ENCODE data around the gene CLEC10A.
A peak's percentile ranks its signal among the peaks of the same experiment; 100 is the strongest.
"Not testable (repeated sequence)": the region's sequence is repeated elsewhere in the genome, so short reads cannot be mapped to it uniquely, and the experiment has no call there.

The CLEC10A gene

DNA sequence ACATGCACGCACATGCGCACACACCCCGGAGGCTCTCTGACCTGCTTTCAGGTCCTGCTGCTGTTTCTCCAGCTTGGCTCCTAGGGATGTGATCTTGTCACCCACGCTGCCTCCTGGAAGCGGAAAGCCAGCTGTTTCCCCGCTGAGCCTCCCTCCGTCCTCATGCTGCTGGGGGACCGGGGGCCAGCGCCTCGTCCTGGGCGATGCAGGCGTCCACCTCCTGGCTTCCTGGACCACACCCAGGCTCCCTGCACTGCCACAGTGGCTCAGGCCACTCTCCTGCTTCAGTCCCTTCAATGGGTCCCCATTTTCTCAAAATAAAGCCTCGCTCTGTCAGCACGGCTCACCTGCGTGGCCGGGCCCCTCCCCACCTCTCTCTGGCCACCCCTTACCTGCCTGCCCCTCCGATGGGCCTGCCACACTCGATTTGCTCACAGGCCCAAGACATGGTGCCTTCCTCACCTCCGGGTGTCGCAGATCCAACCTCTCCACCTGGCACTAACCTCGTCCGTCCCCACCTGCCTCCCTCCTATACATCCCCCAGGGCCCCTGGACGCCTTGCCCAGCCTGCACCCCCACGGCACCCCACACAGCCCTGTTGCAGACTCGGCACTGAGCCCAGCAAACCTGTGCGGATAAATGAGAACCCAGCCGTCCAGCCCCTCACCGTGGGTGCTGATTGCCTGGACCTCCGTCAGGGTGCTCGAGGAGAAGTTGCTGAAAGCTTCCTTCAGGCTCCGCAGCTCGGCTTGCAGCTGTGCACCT lies 27.9 kb upstream of the CLEC10A start:
- no peak for DNase-seq

DNA sequence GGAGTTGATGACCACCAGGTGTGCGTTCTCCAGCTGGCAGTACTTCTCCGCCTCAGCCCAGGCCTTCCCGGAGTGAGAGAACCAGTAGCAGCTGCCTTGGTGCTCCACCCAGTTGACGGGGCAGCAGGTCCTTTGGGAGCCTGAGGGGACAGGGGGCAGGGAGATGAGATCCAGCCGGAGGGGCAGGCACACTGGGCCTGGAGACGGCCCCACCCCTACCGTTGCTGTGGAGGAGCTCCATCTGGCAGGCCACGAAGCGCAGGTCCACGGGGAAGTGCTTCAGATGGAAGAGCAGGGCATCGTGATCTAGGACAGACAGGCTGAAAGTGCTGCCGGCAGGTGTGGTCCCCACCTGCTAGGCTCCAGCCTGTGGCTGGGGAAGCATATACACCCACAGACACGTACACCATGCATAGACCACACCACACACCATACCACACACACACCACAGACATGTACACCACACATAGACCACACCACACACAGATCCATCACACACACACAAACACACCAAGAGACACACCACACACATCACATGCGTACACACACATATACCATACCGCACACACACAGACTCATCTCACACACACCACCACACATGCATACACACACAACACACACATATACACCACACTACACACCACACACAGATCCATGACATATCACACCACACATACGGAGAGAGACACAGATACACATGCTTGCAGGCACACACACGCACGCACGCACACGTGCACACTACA lies 27.1 kb upstream of the CLEC10A start:
- peak; percentile 41 for DNase-seq

GRCh38 chr17:7102421-7102820 lies 22.4 kb upstream of the CLEC10A start:
- DNase-seq, result no peak

GRCh38 chr17:7101531-7101930 lies 21.5 kb upstream of the CLEC10A start:
- DNase-seq, result no peak

- DNase-seq, result not testable (repeated sequence)
These were observed 20.8 kb upstream of the CLEC10A start for GRCh38 chr17:7100641-7101379.

DNA sequence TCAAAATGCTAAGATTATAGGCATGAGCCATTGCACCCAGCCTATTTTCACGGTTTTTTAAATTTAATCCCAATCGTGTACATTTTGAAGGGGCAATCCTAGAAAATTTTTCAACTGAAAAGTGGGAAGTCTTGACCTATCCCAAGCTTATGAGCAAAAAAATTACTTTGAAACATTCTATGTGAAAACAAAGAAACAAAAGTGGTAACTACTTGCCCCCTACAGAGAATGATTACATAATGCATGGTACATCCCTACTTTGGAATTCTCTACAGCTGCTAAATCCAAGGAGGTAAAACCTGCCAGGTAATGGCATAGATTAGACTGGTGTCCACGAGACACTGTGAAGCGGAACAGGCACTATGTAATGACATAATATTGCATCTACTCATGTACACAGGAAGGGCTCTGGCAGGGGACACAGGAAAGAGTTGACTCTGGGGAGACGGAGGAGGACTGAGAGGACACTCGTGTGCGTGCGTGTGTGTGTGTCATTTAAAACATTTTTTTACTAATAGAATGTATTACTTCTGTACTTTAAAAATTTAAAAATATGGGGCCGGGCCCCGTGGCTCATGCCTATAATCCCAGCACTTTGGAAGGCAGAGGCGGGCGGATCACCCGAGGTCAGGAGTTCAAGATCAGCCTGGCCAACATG lies 18.9 kb upstream of the CLEC10A start:
- no peak for DNase-seq

- no peak for DNase-seq
These were observed 17.9 kb upstream of the CLEC10A start for GRCh38 chr17:7097940-7098339.

GRCh38 chr17:7095625-7096024 lies 15.6 kb upstream of the CLEC10A start:
- peak; percentile 14 for DNase-seq

DNA sequence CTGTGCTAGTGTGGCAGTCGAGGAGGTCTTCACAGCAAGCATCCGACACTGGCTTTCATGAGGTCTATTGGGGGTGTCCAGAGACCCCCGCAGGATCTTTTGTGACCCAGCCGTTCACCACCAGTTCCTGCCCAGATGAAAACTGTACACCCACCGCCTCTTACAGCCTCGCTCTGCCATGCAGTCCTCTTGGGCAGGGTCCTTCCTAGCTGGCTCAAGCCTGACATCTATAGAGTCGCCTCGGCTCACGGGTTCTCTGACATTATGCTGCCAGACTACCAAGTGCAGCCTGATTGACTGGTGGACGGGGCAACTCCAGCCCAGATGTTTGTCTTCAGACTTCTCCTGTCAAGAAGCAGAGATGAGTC lies 14.6 kb upstream of the CLEC10A start:
- DNase-seq, result no peak

GRCh38 chr17:7091311-7092005 lies 11.4 kb upstream of the CLEC10A start:
- DNase-seq, result not testable (repeated sequence)

GRCh38 chr17:7089570-7089969 lies 9.5 kb upstream of the CLEC10A start:
- DNase-seq, result not testable (repeated sequence)

DNA sequence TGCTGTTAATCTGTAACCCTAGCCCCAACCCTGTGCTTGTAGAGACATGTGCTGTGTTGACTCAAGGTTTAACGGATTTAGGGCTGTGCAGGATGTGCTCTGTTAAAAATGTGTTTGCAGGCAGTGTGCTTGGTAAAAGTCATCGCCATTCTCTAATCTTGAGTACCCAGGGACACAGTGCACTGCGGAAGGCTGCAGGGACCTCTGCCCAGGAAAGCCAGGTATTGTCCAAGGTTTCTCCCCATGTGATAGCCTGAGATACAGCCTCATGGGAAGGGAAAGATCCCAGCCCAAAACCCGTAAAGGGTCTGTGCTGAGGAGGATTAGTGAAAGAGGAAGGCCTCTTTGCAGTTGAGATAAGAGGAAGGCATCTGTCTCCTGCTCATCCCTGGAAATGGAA lies 8.4 kb upstream of the CLEC10A start:
- DNase-seq, result not testable (repeated sequence)

GRCh38 chr17:7084088-7084487 lies 4.0 kb upstream of the CLEC10A start:
- no peak for DNase-seq

GRCh38 chr17:7083592-7083991 lies 3.5 kb upstream of the CLEC10A start:
- DNase-seq, result no peak

GRCh38 chr17:7081341-7082062 lies 1.5 kb upstream of the CLEC10A start:
- no peak for DNase-seq

GRCh38 chr17:7080456-7081041 lies 498 bp upstream of the CLEC10A start:
- no peak for DNase-seq

GRCh38 chr17:7078711-7079110 lies 1.3 kb downstream of the CLEC10A start:
- no peak for DNase-seq

DNA sequence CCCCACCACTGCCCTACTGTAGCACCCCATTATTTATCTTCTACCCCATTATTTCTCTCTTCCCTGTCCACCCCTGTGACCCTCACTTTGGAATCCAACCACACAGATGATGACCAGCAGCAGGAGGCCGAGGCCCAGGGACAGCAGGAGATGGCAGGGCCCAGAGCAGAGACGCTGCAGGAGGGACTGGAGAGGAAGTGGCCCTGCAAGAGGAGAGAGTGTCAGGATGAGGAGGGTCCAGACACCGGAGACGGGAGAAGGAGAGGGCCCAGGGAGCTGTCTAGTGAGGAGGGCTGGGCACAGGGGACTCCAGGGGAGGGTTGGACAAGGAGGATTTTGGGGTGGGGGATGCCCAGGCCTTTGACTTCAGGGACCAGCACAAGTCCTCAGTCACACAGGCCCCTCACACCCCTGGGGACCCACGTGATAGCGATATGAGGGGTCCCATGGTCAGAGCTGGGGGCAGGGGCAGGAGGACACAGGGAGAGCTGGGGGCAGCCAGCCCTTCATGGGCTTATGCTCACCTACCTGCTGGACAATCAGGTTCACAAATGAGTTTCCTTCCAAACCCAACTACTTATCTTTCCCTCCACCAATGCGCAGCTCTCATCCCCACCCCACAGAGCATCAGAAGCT lies 2.0 kb downstream of the CLEC10A start:
- no peak for DNase-seq

DNA sequence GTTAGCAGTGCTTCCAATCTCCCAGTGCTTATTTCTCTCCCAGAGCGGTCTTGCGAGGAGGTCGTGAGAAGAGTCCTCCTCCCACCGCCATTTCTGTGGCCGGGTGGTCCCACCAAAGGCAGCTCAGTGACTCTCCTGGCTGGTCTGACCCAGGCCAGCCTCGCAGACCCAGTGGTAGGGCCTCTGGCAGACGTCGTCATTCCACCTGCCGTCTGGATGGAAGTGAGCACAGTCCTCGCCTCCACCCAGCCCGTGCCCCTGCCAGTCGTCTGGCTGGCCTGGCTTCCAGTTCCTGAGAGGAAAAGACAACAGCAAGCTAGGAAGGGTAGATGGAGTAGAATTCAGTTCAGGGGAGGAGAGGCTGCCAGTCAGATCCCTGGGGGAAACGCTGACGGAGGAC lies 5.1 kb downstream of the CLEC10A start:
- no peak for DNase-seq

- no peak for DNase-seq
These were observed 7.6 kb downstream of the CLEC10A start for GRCh38 chr17:7072406-7072805.

- no peak for DNase-seq
These were observed 9.3 kb downstream of the CLEC10A start for GRCh38 chr17:7070712-7071111.

Measured in DMS79 (cell line).